Measurements from ENCODE around the gene ZIC4. TPM values are rescaled to one million over a fixed set of nuclear protein-coding genes. Genes with fewer than 3 reads are reported as not detected.

The ZIC4 gene
- total and polyA plus RNA-seq, 11 donors: not detected

DNA sequence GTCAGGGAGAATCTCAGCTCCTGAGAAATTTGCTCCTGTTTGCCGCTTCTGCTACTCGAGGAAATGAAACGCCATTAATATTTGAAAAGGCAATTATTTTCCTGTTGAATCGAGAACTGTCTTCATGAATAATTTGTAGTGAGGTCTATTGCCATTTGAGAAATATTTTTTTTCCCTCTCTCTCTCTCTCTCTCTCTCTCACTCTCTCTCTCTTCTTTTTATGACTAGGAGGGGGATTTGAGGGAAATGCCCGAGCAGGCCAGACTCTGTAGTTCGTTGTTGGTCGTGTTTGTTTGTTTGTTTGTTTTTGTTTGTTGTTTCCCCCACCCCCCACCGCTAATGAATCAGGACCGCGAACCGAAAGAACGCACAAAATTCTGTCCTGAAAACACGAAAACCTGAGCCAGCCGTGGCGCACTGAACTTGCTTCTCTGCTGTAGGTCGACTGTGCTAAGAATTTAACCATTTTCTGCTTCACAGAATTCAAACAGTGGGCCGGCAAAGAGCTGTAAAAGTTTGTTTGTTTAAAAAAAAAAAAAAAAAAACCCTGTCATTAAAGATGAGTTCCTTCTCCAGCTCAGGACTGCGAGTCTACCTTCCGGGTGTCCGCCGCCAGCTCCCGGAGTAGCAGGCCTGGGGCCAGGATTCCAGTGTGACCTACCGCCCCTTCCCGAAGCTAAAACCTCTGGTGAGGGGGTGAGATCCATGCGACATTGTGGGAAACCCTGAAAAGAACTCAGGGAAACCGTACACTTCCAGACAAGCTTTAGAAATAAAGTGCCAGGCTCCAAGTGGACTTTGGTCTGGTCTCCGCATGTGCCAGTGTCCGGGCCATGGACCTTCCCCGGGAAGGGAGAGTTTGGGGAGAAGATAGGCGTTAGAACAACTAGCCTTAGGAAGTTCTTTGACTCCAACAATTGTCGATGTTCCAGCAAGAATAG lies 12.1 kb downstream of the ZIC4 start:
- peak overlapping the region in 11 of 12 donors; percentile 24 to 54 (median 38) for H3K4me3 ChIP-seq

DNA sequence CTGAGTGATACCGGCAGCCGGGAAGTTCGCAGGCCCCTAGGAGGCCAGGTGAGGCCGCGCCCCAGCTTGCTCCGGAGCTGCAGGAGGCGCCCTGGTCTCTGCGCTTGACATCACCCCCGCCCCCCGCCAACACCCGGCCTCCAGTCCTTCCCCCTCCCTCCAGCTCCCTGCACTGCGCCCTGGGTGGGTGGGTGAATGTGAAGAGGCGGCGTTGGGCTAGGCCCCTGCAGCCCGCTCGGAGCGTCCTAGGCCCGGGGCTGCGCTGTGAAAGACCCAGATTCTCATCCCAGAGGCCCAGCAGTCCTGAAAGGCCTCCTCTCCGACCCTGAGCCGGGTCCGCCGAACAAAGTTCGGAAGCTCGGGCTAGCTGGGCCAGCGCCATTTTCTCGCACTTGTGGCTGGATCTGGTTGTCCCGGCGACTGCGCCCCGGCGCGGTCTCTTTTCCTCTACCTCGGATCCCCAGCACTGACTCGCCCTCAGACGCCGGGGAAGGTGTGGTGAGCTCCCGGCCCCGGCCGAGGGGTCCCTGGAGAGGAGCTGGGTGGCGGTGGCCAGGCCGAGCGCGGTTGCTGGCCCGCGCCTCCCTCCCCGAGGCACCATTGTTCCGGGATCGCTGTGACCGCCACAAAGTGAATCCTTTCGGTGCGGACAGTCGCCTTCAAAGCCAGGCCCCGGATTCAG lies 12.9 kb downstream of the ZIC4 start:
- DNase-seq (no peak), ATAC-seq (peak in 2 of 4 donors; percentile 26 to 31)
- peaks cover 83 to 100% (median 100%) of the 10 kb centered on the region in 9 donors for H3K27me3 ChIP-seq

More for the DNA sequence above, 12.1 kb downstream of the ZIC4 start:
- WGBS, 4 donors: 6 to 13% (median 8%) methylated on average over 27 to 31 of the region's 31 CpGs
- ATAC-seq (no peak), DNase-seq (no peak)
- intact Hi-C loops (cut with DNase I): no loop called here
- no peak overlapping the region for H3K27ac ChIP-seq
- H3K27me3 ChIP-seq: peaks cover 77 to 100% (median 100%) of the 10 kb centered on the region in 9 donors
- H3K36me3 ChIP-seq: no peaks in the 10 kb centered on the region
- TF ChIP-seq POLR2A (IDR thresholded peaks at IDR 0.05) (no peak), CTCF (IDR thresholded peaks at IDR 0.05) (no peak)
- no peaks in the 10 kb centered on the region for H3K9me3 ChIP-seq
- peaks cover 0 to 64% (median 13%) of the 10 kb centered on the region in 12 donors for H3K4me1 ChIP-seq

DNA sequence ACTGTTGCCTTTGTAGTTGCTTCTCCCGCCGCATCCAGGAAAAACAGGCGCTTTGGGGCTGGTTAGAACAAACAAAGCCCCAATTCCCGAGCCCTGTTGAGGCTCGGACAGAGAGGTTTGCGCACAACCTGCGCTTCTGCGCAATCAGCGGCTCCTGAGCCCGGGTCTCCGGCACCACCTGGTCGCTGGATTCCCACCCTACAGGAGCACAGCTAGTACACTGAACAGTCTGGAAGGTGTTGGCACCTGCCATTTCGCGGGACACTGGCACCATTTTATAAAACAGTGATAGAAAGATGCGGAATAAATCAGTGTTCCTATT lies 13.8 kb downstream of the ZIC4 start:
- no peaks in the 10 kb centered on the region for H3K36me3 ChIP-seq
- H3K4me1 ChIP-seq: peaks cover 0 to 56% (median 13%) of the 10 kb centered on the region in 12 donors
- H3K27me3 ChIP-seq: peaks cover 83 to 100% (median 100%) of the 10 kb centered on the region in 9 donors
- H3K4me3 ChIP-seq: peak overlapping the region in 11 of 12 donors; percentile 4 to 43 (median 30)
- no peak for DNase-seq
- H3K27ac ChIP-seq: no peak overlapping the region
- no peaks in the 10 kb centered on the region for H3K9me3 ChIP-seq
- WGBS, 4 donors: 1 to 4% (median 2%) methylated on average over 10 to 15 of the region's 15 CpGs
- ATAC-seq: no peak
- intact Hi-C loops (cut with DNase I): no loop called here
- TF ChIP-seq CTCF (IDR thresholded peaks at IDR 0.05) (no peak), POLR2A (IDR thresholded peaks at IDR 0.05) (no peak)

More for the DNA sequence above, 12.9 kb downstream of the ZIC4 start:
- Histone ChIP-seq H3K27ac (no peak overlapping the region), H3K4me1 (peaks cover 0 to 64% (median 13%) of the 10 kb centered on the region in 12 donors), H3K36me3 (no peaks in the 10 kb centered on the region), H3K9me3 (no peaks in the 10 kb centered on the region), H3K4me3 (peak overlapping the region; percentile 0 to 54 (median 38))
- 3 to 5% (median 4%) methylated on average over 35 to 54 of the region's 54 CpGs for WGBS, 4 donors
- intact Hi-C loops (cut with DNase I): no loop called here
- TF ChIP-seq CTCF (IDR thresholded peaks at IDR 0.05): no peak
- no peak for TF ChIP-seq POLR2A (IDR thresholded peaks at IDR 0.05)

Measured in heart left ventricle (tissue), 16 donors.